GM21717 (cell line): ENCODE results near the gene TREM1.

Source experiments
- ATAC-seq: cut with Tn5 transposase; IDR thresholded peaks from one replicate; pipeline ENCODE4 v1.9.1; 2021; ENCODE audit warnings: mild to moderate bottlenecking, moderate library complexity; ENCODE audit not compliant: unreplicated experiment

Gene TREM1

DNA sequence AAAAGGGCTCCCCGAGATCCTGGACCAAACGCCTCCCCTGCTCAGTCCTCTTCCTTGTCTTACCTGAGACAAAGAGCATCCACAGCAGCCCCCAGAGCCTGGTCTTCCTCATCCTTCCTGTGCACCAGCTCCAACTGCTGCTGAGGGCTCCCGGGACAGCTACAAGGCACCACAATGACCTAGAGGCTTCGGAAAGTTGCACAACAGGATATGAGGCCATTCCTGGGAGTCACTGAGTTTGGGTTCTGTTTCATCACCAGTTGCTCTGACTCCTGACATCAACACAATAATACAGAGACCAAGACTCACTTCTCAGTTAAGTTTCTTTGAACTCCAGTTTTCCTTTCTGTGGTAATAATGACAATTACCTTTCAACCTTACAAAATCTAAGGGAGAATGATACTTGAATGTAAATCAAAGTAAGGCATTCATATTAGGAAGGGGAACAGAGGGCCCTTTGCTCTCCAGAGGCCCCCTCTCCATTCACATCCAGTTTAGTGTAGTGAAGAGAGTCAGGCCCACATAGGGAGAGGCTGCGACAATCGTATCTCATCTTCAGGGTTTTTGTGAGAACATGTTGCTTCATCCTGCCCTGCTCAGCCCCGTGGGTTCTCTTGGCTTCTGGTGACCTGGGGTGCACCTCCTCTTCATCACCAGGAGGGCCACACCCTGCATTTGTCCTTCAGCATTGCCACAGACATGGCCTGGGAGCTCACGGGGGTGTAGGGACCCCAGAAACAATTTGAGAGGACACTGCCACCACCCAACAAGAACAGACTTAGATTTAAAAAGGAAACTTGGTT is at the start of gene TREM1:
Gene TREM1, minus strand, starts transcription at position 139 of the 803 bp plus-strand sequence. Its CDS starts 27 bp downstream, at position 112.
- no peak for ATAC-seq

DNA sequence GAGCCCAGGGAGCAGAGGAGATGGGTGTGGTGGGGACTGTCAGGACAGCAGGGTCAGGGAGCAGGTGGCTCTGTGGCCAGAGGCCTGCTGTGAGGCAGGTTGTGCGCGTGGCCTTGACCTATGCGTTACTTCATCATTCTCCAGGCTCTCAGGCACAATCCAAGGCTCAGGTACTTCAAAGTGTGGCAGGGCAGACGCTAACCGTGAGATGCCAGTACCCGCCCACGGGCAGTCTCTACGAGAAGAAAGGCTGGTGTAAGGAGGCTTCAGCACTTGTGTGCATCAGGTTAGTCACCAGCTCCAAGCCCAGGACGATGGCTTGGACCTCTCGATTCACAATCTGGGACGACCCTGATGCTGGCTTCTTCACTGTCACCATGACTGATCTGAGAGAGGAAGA is 49.5 kb upstream of the TREM1 start:
- no peak for ATAC-seq

GRCh38 chr6:41335296-41335695 is 48.8 kb upstream of the TREM1 start, which contains the start of gene NCR2:
Gene NCR2 (plus strand): TSS chr6:41335608. CDS start chr6:41335877, 269 bp downstream.
- ATAC-seq, result no peak

- ATAC-seq, result peak; percentile 19
These were observed 48.1 kb upstream of the TREM1 start for GRCh38 chr6:41334482-41335040.

GRCh38 chr6:41332842-41333736 is 46.6 kb upstream of the TREM1 start:
- ATAC-seq, result no peak

DNA sequence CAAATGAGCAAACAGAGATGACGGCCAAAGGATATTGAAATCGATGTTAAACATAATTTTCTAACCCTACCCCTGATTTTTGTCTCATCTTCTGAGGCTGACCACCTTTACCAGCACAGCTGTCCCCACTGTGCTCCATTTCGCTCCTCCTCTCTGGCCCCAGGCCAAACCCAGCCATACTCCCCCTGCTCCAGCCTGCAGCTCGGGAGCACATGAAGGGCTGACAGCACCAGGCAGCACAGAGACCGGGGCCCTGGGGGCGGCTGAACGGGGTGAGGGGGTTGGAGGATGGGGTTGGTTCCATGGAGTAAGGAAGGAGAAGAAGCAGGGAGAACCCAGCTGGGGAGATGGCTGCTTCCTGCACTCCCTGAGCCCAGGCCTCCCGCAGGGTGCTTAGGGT is 45.8 kb upstream of the TREM1 start:
- ATAC-seq, result no peak

DNA sequence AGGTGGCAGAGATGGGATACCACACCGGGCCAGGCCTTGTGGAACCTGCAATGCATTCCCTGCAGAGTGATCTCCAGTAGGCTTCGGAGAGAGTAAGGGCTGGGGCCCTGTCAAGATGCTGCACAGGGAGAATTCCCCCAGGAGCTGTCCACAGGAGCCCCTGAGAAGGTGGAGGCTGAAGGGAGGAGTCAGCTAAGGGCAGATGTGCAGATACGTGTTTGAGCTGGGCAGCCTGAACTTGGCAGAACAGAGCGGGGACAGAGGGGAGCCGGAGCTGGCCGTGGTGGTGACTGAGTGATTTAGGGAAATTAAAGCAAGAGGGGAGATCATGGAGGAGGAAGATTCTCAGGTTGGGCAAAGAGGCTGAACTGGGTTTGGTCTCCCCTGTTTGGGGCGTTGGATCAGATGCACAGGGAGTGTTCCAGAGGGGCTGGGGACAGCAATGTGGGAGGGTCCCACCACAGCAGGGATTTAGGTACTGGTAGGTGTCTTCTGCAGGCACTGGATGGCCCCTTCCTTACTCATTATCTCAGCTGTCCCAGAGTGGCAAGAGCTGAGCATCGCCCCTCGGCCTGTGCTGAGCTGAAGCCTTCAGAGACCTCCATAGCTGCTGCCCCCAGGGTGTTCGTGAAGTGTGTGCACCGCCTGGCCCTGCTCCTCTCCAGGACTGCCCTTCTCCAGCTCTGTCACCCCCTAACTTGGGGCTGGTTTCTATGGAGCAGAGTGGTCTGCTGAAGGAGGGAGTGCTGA is 45.1 kb upstream of the TREM1 start:
- ATAC-seq, result no peak

- ATAC-seq, result no peak
These were observed 40.7 kb upstream of the TREM1 start for GRCh38 chr6:41327177-41327576.

GRCh38 chr6:41326092-41326491 is 39.6 kb upstream of the TREM1 start:
- ATAC-seq, result no peak

GRCh38 chr6:41325446-41326066 is 39.1 kb upstream of the TREM1 start:
- no peak for ATAC-seq

- ATAC-seq, result no peak
These were observed 34.7 kb upstream of the TREM1 start for GRCh38 chr6:41321183-41321582.

DNA sequence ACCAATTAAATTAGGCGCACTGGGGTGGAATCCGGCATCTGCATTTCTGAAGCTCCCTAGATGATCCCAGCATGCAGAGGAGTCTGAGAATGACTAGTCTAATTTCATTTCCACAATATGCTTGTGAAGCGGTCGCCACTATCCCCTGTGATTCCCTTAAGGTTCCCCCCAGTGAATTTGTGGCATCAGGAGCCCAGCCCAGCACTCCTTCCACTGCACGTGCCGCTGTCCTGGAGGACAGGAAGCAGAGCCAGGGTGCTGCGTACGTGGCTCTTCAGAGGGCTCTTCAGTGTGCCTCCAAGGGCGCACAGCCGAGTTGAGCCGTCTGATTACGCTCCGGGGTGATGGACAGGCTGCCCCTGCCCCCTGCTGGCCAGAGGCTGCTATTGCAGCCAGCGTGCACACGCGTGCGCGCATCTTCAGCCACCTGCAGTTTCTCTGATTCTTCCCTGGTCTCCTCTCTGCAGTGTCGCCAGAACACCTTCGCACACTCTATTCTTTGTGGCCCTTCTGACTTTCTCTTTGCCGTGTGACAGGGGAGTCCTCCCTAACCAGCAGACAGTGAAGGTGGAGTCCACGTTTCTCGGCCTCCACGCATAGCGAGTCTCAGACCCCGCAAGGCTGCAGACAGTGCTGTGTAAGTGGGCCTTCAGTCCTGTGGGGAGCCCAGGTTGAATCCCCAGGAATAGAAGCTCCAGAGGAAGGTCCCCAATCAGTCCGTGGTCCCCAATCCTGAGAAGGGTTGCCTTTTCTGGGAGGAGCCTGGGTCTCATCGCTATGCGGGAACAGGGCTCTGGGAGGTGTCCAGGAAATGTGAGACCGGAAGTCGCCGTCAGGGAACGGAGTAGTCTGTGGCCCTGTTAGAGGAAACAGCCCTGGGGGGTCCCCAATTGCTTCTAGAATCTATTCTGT is 32.4 kb upstream of the TREM1 start:
- peak; percentile 82 for ATAC-seq

DNA sequence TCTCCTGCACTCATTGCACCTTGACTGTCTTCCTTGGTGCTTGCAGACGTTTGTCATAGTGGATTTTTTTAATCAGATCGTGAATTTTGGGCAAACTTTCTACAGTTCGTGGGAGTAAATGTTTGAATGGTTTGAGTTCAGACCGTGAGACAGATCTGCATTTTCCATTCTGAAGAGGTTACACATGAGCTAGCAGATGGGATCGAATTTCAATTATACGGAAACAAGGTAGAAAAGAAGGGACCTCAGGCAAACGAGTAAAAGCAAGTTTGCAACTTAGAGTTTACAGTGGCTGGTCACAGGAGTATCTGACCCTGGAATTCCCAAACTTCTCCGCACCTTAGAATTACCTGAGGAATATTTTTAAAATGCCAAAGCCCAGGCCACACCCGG is 31.8 kb upstream of the TREM1 start:
- ATAC-seq, result no peak

DNA sequence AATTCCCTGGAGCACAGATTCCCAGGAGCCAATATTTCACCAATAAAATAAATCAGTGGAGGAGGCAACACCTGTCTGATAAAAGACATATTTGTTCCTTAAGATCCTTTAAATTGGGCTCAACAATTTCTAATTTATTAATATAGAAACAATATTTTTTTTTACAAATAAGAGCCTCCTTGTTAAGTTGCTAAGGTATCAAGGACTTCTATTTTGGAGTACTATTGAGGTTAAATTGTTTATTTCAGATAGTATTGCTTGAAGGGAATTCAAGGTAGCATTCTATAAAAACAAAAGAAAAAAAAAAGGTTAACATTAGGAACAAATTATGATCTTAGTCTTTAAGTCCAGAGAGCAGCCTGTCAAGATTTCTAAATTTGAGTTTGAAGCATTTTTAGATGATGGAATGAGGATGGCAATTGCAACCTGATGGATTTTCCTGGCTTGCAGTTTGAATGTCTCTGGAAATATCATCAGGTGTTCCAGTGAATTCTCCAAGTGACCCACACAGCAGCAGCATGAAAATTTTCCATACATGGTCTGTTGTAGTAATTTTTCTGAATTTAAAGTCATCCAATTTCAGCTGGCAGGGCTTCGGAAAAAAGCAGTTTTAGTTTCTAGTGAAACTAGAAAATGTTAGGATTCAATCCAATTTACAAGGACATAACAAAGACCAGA is 29.6 kb upstream of the TREM1 start:
- ATAC-seq, result no peak

- ATAC-seq, result no peak
These were observed 28.7 kb upstream of the TREM1 start for GRCh38 chr6:41315203-41315602.

DNA sequence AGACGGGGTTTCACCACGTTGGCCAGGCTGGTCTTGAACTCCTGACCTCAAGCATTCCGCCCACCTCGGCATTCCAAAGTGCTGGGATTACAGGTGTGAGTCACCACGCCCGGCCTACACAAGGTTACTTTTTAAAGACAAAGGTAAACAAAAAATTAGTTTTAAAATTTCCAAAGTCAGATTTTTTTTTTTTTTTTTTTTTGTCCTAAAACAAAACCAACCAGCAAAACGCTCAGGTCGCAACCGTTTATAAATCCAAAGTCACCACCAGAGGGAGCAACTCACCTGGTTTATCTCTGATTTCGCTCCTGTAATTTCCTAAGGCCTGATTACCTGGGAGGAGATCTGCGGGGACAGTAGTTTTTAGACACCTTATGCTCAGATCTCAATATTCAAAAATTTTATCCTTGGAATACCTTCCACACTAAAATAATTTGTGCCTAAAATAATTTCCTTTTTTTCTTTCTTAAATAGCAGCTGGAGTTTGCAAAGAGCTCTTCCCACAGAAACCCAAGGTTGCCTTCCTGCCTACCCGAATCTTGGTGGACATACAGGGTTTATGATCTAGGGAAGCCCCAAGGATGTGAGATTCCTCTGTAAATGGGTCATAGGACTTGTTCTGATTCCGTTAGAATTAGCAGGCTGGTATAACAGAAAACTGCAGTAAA is 19.8 kb upstream of the TREM1 start:
- no peak for ATAC-seq

DNA sequence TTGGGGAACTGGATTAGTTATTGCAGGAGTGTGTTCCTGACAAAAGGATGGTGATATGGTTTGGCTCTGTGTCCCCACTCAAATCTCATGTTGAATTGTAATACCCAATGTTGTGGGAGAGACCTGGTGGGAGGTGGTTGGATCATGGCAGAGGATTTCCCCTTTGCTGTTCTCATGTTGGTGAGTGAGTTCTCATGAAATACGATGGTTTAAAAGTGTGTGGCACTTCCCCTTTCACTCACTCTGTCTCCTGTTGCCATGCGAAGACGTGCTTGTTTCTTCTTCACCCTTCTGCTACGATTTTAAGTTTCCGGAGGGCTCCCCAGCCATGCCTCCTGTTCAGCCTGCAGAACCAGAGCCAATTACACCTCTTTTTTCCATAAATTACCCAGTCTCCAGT is 16.2 kb upstream of the TREM1 start:
- no peak for ATAC-seq

DNA sequence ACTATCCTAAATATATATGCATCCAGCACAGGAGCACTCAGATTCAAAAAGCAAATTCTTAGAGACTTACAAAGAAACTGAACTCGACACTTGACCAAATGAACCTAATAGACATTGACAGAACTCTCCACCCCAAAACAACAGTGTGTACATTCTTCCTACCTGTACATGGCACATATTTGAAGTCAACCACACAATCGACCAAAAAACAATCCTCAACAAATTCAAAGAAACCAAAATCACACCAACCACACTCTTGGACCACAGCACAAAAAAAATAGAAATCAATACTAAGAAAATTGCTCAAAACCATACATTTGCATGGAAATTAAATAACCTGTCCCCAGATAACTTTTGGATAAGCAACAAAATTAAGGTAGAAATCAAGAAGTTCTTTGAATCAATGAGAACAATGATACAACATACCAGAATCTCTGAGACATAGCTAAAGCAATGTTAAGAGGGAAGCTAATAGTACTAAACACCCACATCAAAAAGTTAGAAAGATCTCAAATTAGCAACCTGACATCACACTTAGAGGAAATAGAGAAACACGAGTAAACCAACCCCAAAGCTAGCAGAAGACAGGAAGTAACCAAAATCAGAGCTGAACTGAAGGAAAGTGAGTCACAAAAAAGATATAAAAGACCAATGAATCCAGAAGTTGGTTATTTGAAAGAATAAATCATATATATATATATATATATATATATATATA is 12.5 kb upstream of the TREM1 start:
- ATAC-seq, result no peak
